T-helper 17 cell (primary cell): ENCODE measurements around the gene OSBPL9. TPM values are rescaled to one million over a fixed set of nuclear protein-coding genes. Genes with fewer than 3 reads are reported as not detected.

ENCODE experiments used
- ATAC-seq: fragments of 150-1000 bp; cut with Tn5 transposase; 2 replicates; pipeline ENCODE4 v1.10.0; 2021; ENCODE audit warnings: mild to moderate bottlenecking, moderate library complexity
- DNase-seq, 3 donors: peaks; one replicate each; pipeline versions ENCODE4 v3.0.0 to v3.0.0-alpha.2; 2020 to 2021
- H3K9me3 ChIP-seq: one replicate; pipeline ENCODE4 v1.7.0; 2013; ENCODE audit warnings: low read length, mild to moderate bottlenecking; ENCODE audit not compliant: control insufficient read depth, poor library complexity, severe bottlenecking
- H3K27ac Mint-ChIP-seq: one replicate; pipeline ENCODE4 v1.8.0; 2022; ENCODE audit warnings: mild to moderate bottlenecking, moderate library complexity, mixed read lengths
- H3K27me3 Mint-ChIP-seq: one replicate; pipeline ENCODE4 v1.8.0; 2022; ENCODE audit warnings: mixed read lengths
- H3K36me3 Mint-ChIP-seq: one replicate; pipeline ENCODE4 v1.8.0; 2022; ENCODE audit warnings: low read depth, mixed read lengths
- H3K4me1 Mint-ChIP-seq: one replicate; pipeline ENCODE4 v1.8.0; 2022; ENCODE audit warnings: mild to moderate bottlenecking, mixed read lengths
- H3K4me3 Mint-ChIP-seq: one replicate; pipeline ENCODE4 v1.8.0; 2022; ENCODE audit warnings: mild to moderate bottlenecking, moderate library complexity, mixed read lengths
- total RNA-seq, 4 donors: library from RNA in 2 of 4; stranded (reverse) in 2 of 4; gene quantifications; one replicate each; pipeline ENCODE4 v1.2.3 and lab custom pipeline; 2022 to 2026

Gene OSBPL9
- total RNA-seq, 2 donors from 2014 or later, result 47.3 to 49.2 TPM

- H3K36me3 Mint-ChIP-seq, result no peaks in the 10 kb centered on the region
- H3K9me3 ChIP-seq, result no peaks in the 10 kb centered on the region
- no peak for ATAC-seq
- no peak overlapping the region for H3K4me3 Mint-ChIP-seq
- H3K4me1 Mint-ChIP-seq, result peaks cover 35% of the 10 kb centered on the region
- peak overlapping the region; percentile 66 for H3K27ac Mint-ChIP-seq
- DNase-seq, result no peak
- H3K27me3 Mint-ChIP-seq, result no peaks in the 10 kb centered on the region
Observed at GRCh38 chr1:51735746-51736254, 118.9 kb downstream of the OSBPL9 start.

DNA sequence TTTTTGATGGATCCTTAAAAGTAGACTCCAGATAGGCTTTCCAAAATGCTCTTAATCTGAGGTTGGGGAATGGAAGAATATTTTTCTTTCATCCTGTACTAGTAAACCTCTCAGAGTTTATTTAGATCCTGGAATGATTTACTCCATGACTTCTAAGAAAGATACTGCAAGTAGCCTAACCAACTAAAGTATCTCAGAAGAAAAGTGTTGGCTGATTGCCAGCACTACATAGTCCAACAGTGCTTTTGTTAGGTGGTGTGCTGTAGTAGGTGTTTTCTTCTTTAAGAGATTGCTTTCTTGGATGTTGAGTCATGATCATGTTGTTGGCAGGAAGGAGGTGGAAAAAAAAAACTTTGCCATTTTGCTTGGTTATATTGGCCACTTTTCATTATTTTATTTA lies 119.8 kb downstream of the OSBPL9 start:
- no peak for DNase-seq
- Mint-ChIP-seq H3K27ac (peak overlapping the region; percentile 9), H3K4me1 (peaks cover 38% of the 10 kb centered on the region), H3K27me3 (no peaks in the 10 kb centered on the region), H3K4me3 (no peak overlapping the region), H3K36me3 (peaks cover under 1% of the 10 kb centered on the region)
- no peaks in the 10 kb centered on the region for H3K9me3 ChIP-seq
- ATAC-seq, result no peak

DNA sequence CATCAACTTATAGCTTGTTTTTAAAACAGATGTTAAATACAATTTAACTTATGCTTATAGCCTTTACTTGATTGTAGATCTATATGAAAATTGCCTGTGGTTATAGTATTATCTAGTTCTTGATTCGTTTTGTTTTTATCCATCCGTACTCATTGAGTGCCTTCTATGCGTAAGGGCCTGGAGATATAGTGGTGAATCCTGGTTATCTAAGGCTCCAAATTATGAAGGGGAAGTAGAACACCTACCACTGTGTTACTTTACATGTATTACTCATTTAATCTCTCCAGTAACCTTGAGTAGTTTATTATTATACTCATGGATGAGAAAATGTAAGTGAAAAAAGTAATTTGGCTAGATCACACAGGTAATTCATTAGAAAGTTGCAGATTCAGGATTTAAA lies 121.8 kb downstream of the OSBPL9 start:
- Mint-ChIP-seq H3K27ac (no peak overlapping the region), H3K27me3 (no peaks in the 10 kb centered on the region), H3K4me1 (peaks cover 33% of the 10 kb centered on the region), H3K4me3 (no peak overlapping the region), H3K36me3 (peaks cover 5% of the 10 kb centered on the region)
- ATAC-seq, result no peak
- no peaks in the 10 kb centered on the region for H3K9me3 ChIP-seq
- no peak for DNase-seq

DNA sequence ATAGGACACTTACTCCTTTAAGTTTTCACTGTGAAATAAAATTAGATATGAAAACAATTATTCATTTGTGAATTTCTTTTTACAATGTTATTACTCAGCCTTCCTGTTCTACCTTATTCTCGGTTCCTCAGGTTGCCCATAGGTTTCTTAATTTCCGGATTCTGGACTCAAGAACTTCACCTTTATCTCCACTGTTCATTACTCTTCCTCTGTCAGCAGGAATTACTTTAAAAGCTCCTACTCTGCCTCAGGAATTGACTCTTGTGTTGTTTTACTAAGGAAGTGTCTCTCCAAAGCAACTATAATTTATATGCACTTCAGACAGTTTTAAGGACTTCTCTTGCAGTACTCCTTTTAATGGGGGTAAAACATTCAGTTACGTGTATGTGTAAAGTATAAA lies 123.8 kb downstream of the OSBPL9 start:
- no peak for ATAC-seq
- no peaks in the 10 kb centered on the region for H3K9me3 ChIP-seq
- DNase-seq, result no peak
- H3K36me3 Mint-ChIP-seq, result peaks cover 5% of the 10 kb centered on the region
- no peak overlapping the region for H3K4me3 Mint-ChIP-seq
- H3K4me1 Mint-ChIP-seq, result peaks cover 28% of the 10 kb centered on the region
- H3K27ac Mint-ChIP-seq, result no peak overlapping the region
- no peaks in the 10 kb centered on the region for H3K27me3 Mint-ChIP-seq

- peaks cover 27% of the 10 kb centered on the region for H3K4me1 Mint-ChIP-seq
- no peak overlapping the region for H3K4me3 Mint-ChIP-seq
- H3K36me3 Mint-ChIP-seq, result peaks cover 5% of the 10 kb centered on the region
- no peaks in the 10 kb centered on the region for H3K27me3 Mint-ChIP-seq
- H3K9me3 ChIP-seq, result no peaks in the 10 kb centered on the region
- no peak for DNase-seq
- H3K27ac Mint-ChIP-seq, result peak overlapping the region; percentile 27
- ATAC-seq, result no peak
Observed at GRCh38 chr1:51741121-51741681, 124.3 kb downstream of the OSBPL9 start.

DNA sequence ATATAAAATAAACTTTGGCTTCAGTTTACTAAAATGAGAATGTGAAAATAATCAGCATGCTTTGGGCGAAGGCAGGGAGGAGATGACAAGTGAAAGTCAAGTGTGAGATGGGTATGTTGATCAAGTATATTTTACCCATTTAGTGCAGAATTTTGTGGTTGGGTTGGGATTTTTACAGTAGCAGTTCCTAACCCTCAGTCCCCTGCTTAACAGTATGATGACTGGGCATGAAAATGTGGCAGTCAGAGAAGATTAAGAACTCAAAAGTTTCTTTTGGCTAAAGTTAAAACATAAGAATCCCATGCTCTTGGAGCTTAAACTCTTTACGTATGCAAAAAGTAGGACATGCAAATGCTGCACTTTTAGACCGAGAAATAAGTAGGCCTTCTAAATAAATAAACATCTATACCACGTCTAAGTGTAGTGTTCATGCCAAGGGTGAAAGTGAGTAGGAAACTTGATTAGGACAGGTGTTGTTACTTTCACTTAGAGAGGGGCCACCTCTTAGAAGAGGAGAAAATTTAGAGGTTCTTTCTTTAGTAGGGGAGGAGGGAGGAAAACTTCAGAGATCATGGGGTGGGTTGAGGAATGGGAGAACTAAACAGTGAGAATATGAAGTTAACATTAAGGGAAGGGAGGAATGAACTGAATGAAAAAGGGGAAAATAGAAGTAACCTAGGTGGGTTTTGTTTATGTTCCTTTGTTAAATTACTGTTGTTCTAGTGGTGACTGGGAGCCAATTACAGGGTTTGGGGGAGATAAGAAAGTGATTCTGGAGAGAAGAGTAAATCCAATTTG lies 127.8 kb downstream of the OSBPL9 start:
- no peaks in the 10 kb centered on the region for H3K9me3 ChIP-seq
- DNase-seq (no peak), ATAC-seq (no peak)
- Mint-ChIP-seq H3K27ac (peak overlapping the region; percentile 6), H3K4me1 (peaks cover 20% of the 10 kb centered on the region), H3K4me3 (no peak overlapping the region), H3K27me3 (no peaks in the 10 kb centered on the region), H3K36me3 (peaks cover 6% of the 10 kb centered on the region)

DNA sequence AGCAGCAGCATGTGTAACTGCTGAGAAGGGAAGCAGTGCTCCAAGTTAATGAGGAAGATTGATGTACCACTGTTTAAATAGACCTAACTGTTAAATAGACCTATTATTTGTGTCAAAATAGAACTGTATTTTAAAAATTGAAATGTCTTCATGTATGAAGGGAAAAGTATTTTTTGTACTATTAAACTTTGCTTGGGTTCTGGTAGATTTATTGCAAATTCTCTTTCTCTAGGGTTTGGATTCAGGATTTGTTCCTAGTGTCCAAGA lies 128.3 kb downstream of the OSBPL9 start:
- Mint-ChIP-seq H3K27me3 (no peaks in the 10 kb centered on the region), H3K4me1 (peaks cover 17% of the 10 kb centered on the region), H3K27ac (peak overlapping the region; percentile 6), H3K4me3 (no peak overlapping the region), H3K36me3 (peaks cover 6% of the 10 kb centered on the region)
- ATAC-seq (no peak), DNase-seq (no peak)
- no peaks in the 10 kb centered on the region for H3K9me3 ChIP-seq

DNA sequence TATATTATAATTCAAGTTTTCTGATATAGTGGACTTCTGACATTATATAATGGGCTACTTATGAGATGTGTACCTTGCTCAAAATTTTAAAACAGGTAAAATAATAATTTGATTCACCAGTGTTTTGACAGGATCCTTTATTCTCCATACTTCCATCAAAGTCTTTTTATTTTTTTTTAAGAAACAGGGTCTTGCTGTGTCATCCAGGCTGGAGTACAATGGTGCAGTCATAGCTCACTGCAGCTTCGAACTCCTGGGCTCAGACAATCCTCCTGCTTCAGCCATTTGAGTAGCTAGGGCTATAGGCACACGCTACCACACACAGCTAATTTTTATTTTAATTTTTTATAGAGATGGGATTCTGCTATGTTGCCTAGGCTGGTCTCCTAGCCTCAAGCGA lies 132.3 kb downstream of the OSBPL9 start:
- peaks cover 10% of the 10 kb centered on the region for H3K4me1 Mint-ChIP-seq
- H3K9me3 ChIP-seq, result no peaks in the 10 kb centered on the region
- no peak for DNase-seq
- ATAC-seq, result no peak
- no peak overlapping the region for H3K27ac Mint-ChIP-seq
- H3K27me3 Mint-ChIP-seq, result no peaks in the 10 kb centered on the region
- peaks cover 7% of the 10 kb centered on the region for H3K36me3 Mint-ChIP-seq
- no peak overlapping the region for H3K4me3 Mint-ChIP-seq

DNA sequence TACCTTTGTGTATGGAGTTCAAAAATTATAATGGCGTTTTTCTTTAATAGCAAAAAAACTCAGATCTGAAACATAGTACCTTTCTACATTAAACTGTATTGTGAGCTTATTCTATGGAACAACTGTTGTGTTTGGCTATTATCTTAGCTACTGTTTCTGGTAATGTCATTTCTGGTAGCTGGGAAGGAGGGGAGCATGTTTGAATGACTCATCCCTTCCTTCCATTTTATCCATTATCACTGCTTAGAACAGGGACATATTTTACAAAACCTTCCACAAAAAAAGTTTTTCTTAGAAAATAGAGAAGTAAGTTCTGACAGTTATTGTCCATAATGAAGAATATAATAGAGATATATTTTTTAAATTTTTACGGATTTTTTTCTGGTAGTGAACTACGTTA lies 133.3 kb downstream of the OSBPL9 start:
- Mint-ChIP-seq H3K4me1 (peaks cover 3% of the 10 kb centered on the region), H3K36me3 (peaks cover 7% of the 10 kb centered on the region), H3K4me3 (no peak overlapping the region), H3K27me3 (no peaks in the 10 kb centered on the region), H3K27ac (no peak overlapping the region)
- H3K9me3 ChIP-seq, result no peaks in the 10 kb centered on the region
- ATAC-seq, result no peak
- no peak for DNase-seq

GRCh38 chr1:51750729-51751128 lies 133.8 kb downstream of the OSBPL9 start:
- peaks cover 9% of the 10 kb centered on the region for H3K36me3 Mint-ChIP-seq

GRCh38 chr1:51752073-51752948 lies 135.4 kb downstream of the OSBPL9 start:
- DNase-seq (no peak), ATAC-seq (no peak)
- Mint-ChIP-seq H3K36me3 (peaks cover 9% of the 10 kb centered on the region), H3K4me3 (no peak overlapping the region), H3K27ac (no peak overlapping the region), H3K27me3 (no peaks in the 10 kb centered on the region), H3K4me1 (peaks cover 6% of the 10 kb centered on the region)
- H3K9me3 ChIP-seq, result no peaks in the 10 kb centered on the region

More at GRCh38 chr1:51750729-51751128, 133.8 kb downstream of the OSBPL9 start:
- Mint-ChIP-seq H3K4me1 (peaks cover 4% of the 10 kb centered on the region), H3K27me3 (no peaks in the 10 kb centered on the region), H3K27ac (no peak overlapping the region), H3K4me3 (no peak overlapping the region)
- no peaks in the 10 kb centered on the region for H3K9me3 ChIP-seq
- DNase-seq (no peak), ATAC-seq (no peak)

DNA sequence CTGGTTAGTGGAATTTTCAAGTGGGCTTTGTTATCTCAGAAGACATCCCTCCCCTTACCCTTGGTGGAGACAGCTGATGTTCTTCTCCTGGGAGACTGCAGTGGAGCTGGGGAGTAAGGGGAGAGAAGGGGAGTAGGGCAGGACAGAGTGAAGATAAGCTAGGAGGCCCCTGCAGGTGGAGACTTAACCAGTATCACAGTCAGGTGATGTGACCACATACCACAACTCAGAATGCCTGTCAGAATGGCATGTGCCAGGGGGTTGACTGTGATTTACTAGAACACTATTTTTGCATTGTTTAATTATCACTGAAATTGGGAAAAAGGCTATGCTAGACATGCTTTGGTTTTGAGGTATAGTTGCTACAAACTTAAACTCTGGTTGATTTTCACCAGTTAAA lies 137.1 kb downstream of the OSBPL9 start:
- no peak overlapping the region for H3K27ac Mint-ChIP-seq
- DNase-seq, result no peak
- no peaks in the 10 kb centered on the region for H3K27me3 Mint-ChIP-seq
- ATAC-seq, result no peak
- H3K9me3 ChIP-seq, result no peaks in the 10 kb centered on the region
- H3K4me3 Mint-ChIP-seq, result no peak overlapping the region
- H3K36me3 Mint-ChIP-seq, result peaks cover 9% of the 10 kb centered on the region
- peaks cover 6% of the 10 kb centered on the region for H3K4me1 Mint-ChIP-seq

- no peak for DNase-seq
- ATAC-seq, result no peak
- Mint-ChIP-seq H3K4me1 (peaks cover 8% of the 10 kb centered on the region), H3K4me3 (no peak overlapping the region), H3K27me3 (no peaks in the 10 kb centered on the region), H3K27ac (no peak overlapping the region), H3K36me3 (peaks cover 10% of the 10 kb centered on the region)
- no peaks in the 10 kb centered on the region for H3K9me3 ChIP-seq
Observed at GRCh38 chr1:51754666-51755065, 137.8 kb downstream of the OSBPL9 start.
